C4-2B (cell line): ENCODE results near the gene ADGRD2.

Experiments
- CTCF ChIP-seq: fragments of 450-650 bp; conservative IDR thresholded peaks from 2 replicates; pipeline ENCODE4 v1.5.1; 2017; ENCODE audit warnings: mild to moderate bottlenecking
- ZFX ChIP-seq: fragments of 450-650 bp; IDR thresholded peaks from 2 replicates; pipeline ENCODE4 v1.6.1; 2017

- no peak for TF ChIP-seq CTCF
- TF ChIP-seq ZFX = no peak
Observed at GRCh38 chr9:124502711-124503702, 52.8 kb downstream of the ADGRD2 start.
